AML-193 (cell line): ENCODE measurements around the gene PLA1A.
A peak's percentile ranks its signal among the peaks of the same experiment; 100 is the strongest.

Experiments used
- DNase-seq, 2 experiments: peaks; one replicate each; lab custom pipeline; 2025; lab: John Stamatoyannopoulos, UW

Gene PLA1A

GRCh38 chr3:119637679-119638477, 40.2 kb downstream of the PLA1A start:
- DNase-seq: peak; percentile 62 to 67

DNA sequence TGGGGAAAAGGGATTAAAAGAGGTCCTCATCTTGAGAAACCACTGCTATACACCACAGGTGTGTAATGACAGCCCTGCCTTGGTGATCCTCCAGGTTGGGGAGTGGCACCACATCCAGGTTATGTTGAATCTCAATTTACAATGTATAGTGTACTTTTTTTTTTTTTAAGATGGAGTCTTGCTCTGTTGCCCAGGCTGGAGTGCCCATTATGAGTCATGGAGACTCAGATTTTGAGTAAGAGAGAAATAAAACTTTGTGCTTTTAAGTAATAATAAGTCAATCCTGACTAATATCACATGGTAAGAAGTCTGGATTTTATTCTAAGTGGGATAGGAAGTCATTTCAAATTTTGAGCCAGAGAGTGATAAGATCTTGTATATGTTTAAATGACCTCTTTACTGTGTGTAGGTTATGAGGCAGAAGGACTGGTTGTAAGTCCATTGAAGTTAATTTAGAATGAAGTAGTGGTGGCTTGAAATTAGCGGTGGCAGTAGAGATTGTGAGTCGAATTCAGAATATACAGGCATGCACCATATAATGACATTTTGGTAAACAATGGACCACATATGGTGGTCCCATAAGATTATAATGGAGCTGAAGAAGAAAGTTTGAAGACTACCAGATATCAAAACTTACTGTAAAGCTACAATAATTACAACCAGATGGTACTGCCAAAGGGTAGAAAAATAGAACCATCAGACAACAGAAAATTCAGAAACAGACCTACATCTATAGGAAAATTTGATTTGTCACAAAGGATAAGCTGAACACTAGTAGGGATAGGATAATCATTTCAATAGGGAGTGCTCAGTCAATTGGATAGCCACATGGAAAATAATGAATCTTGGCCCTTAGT, 42.0 kb downstream of the PLA1A start:
- no peak for DNase-seq

- no peak for DNase-seq
Measured at GRCh38 chr3:119641416-119641815, 43.7 kb downstream of the PLA1A start.

DNA sequence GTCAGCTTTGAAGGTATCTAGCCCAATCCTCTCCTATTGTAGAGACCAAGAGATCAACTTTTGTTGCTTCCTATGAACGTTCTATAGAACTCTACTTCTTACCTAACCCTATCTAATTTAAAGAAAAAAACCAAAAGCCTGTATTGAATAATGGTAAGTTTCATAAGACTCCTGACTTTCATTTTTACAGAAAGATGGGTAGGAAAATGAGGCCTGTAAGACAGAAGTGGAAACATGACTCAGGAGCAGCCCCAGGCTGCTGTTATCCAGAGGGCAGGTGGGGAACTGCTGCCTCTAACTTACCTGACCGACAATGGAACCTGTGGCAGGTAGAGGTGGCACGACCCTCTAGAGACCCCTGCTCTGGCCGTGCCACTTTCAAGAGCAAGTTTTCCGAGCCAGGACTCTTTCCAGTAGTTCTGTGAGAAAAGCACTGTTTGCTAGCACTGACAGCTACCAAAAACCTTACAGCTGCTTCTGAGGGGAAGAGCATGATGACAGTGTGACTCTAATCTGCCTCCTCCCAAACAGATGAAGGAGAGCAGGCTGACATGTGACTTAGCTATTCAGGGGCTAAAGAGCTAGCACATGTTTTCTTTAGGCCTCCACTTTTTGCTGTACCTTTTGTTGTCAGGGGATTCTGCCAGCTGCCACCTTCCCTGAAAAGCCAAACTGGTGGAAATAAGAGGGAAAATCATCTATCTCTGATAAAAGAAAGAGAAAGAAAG, 45.2 kb downstream of the PLA1A start:
- no peak for DNase-seq

DNA sequence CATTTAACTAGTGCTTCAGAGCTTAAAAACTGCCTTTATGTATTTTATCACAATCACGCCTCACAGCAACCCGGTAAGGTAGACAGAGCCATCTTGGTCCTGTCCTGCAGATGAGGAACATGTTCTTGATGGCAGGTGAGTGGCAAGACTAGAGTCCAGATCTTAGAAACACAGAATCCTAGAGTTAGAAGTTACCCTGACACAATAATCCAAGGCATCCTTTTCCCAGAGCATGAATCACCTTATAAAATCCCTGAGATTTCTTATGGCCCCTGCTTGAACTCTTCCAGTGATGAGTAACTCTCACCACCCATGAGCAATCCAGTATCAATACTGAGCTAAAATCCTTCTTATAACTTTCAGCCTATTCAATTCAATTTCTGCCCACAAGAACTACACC, 45.8 kb downstream of the PLA1A start:
- DNase-seq: no peak

DNA sequence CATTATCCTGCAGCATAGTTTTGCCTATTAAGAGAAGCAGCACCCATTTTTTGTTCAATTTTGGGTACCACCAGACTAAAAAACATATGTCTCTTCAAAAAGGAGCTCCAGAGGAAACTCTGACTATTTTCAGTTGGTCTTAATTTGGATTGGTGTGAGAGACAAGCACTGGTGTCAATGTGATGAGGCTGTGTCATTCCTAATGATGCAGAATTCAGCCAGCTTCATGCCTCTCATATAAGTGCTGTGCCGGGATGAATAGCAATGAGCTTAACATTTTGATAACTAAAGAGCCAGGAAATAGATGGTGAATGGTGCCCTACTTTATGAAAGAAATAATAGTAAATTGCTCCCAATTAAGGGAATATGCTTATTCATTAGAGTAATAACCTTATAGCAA, 46.8 kb downstream of the PLA1A start:
- DNase-seq: no peak

- no peak for DNase-seq
Measured at GRCh38 chr3:119645813-119646212, 48.1 kb downstream of the PLA1A start.

GRCh38 chr3:119647171-119647570, 49.5 kb downstream of the PLA1A start:
- no peak for DNase-seq

GRCh38 chr3:119647843-119648575, 50.3 kb downstream of the PLA1A start:
- no peak for DNase-seq

DNA sequence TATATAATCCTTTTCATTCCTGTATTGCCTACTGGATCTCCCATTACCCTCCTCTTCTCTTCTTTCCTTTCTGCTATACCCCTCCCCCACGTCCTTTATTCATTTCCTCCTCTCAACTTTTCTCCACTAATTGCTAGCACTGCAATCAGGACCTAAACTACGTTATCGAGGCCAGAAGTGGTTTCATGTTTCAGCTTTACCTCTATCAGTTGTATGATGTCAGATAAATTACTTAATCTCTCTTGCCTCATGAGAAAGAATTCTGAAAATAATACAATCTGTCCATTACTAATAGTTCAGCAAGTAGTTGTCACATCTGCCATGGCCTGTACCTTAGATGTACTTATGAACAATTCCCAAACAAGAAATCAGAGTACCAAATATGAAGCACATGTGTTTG, 52.1 kb downstream of the PLA1A start:
- no peak for DNase-seq

GRCh38 chr3:119652306-119653033, 54.8 kb downstream of the PLA1A start:
- DNase-seq: no peak

DNA sequence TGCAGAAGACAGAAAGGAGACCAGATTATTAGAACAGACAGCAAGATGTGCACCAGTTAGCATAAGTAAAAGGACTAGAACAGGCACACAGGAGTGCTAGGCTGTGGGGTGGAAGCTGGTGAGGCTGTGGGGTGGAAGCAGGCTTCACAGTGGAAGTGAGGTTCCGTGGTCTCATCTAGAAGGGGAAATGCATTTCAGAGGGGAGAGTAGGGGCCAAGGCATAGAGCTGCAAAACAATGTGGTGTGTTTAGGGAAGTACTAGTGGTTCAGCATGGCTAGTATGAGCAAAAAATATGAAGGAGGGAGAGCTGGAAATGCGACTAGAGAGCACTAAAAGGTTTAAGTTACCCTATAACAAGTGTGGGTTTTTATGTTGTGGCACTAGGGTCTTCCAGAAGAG, 56.2 kb downstream of the PLA1A start:
- no peak for DNase-seq

DNA sequence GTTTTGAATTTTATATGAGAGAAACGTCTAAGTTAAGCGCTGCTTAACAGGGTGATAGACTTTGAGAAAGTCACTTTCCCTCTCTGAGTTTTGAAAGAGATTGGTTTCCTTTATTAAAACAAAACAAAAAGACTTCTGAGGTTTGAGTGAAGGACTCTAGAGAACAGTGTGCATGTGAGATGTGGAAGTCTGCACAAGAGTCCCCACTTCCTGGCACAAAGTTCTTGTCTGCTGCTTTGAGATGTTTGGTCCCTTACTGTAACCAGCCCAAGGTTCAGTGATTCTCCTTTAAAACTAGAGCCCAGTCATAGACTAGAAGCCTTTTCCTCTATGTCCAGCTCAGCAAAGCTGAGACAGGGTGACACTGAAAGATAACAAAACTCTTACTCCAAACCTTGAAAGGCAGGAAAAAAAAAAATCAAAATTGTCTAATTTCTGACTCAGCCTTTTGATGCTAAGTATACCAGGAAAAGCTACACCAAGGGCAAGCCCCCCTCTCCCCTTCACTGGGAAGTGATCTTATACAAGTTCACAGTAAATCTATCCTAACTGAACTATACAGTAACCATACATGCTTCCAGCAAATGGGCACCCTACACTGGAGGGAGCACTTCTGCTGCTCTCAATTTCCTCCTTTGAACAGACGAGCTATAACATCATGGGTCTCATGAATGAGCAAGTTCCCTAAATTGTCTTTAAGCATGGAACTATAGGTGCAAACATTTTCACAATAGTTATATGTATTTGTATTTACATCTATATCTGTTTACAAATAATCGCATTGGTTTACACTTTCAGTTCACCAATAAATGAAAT, 60.4 kb downstream of the PLA1A start:
- DNase-seq: no peak

GRCh38 chr3:119658994-119659393, 61.3 kb downstream of the PLA1A start:
- DNase-seq: no peak

- DNase-seq: no peak
Measured at GRCh38 chr3:119659606-119660291, 62.1 kb downstream of the PLA1A start.

GRCh38 chr3:119660474-119661440, 63.1 kb downstream of the PLA1A start, which contains the start of gene POPDC2:
TSS of gene POPDC2 (minus strand) at chr3:119660589. CDS start at chr3:119660423, 166 bp downstream.
- DNase-seq: no peak

- no peak for DNase-seq
Measured at GRCh38 chr3:119662604-119663373, 65.1 kb downstream of the PLA1A start.

DNA sequence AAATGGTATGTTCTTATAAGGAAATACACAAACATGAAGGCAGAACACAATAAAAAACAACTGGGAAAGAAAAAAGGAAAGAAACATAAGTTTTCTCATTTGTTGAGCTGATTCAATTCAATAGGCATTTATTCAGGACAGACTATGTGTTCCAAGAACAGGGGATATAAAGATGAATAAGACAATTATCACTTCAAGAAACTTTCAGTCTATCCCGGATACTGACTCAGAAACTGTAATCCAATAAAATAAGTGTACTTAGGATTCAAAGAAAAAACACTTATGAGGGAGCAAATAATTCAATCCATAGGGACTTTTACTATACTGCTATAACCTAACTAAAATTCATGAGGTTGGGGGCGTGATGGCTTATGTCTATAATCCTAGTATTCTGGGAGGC, 66.2 kb downstream of the PLA1A start:
- DNase-seq: no peak
